ENCODE results near the gene LSP1.

LSP1 gene

GRCh38 chr11:1860108-1860507 is 7.2 kb downstream of the LSP1 start:
- no peak overlapping the region for H3K27ac Mint-ChIP-seq
- H3K4me1 Mint-ChIP-seq, result peaks cover 53% of the 10 kb centered on the region
- DNase-seq (no peak), ATAC-seq (no peak)
- H3K4me3 Mint-ChIP-seq, result no peak overlapping the region
- H3K27me3 Mint-ChIP-seq, result no peaks in the 10 kb centered on the region
- no peaks in the 10 kb centered on the region for H3K9me3 Mint-ChIP-seq

- Mint-ChIP-seq H3K27ac (no peak overlapping the region), H3K4me3 (no peak overlapping the region), H3K27me3 (no peaks in the 10 kb centered on the region), H3K9me3 (no peaks in the 10 kb centered on the region), H3K4me1 (peaks cover 55% of the 10 kb centered on the region)
- DNase-seq (no peak), ATAC-seq (no peak)
These were observed 8.8 kb downstream of the LSP1 start for GRCh38 chr11:1861435-1862411.

GRCh38 chr11:1862588-1863351 is 9.9 kb downstream of the LSP1 start:
- Mint-ChIP-seq H3K4me1 (peaks cover 56% of the 10 kb centered on the region), H3K4me3 (no peak overlapping the region), H3K9me3 (no peaks in the 10 kb centered on the region), H3K27ac (no peak overlapping the region), H3K27me3 (no peaks in the 10 kb centered on the region)
- no peak for DNase-seq
- no peak for ATAC-seq

- DNase-seq (no peak), ATAC-seq (no peak)
- peak overlapping the region in 1 of 2 donors; percentile 4 for H3K27ac Mint-ChIP-seq
- H3K27me3 Mint-ChIP-seq, result no peaks in the 10 kb centered on the region
- peaks cover 56% of the 10 kb centered on the region for H3K4me1 Mint-ChIP-seq
- H3K9me3 Mint-ChIP-seq, result no peaks in the 10 kb centered on the region
- H3K4me3 Mint-ChIP-seq, result no peak overlapping the region
These were observed 10.7 kb downstream of the LSP1 start for GRCh38 chr11:1863352-1864216.

- Mint-ChIP-seq H3K4me3 (no peak overlapping the region), H3K4me1 (peaks cover 56% of the 10 kb centered on the region), H3K9me3 (no peaks in the 10 kb centered on the region), H3K27me3 (no peaks in the 10 kb centered on the region), H3K27ac (peak overlapping the region in 1 of 2 donors; percentile 4)
- DNase-seq (no peak), ATAC-seq (no peak)
These were observed 11.3 kb downstream of the LSP1 start for GRCh38 chr11:1864231-1864630.

GRCh38 chr11:1864831-1865665 is 12.2 kb downstream of the LSP1 start:
- Mint-ChIP-seq H3K4me1 (peaks cover 61% of the 10 kb centered on the region), H3K9me3 (no peaks in the 10 kb centered on the region), H3K27ac (peak overlapping the region in 1 of 2 donors; percentile 17), H3K4me3 (no peak overlapping the region), H3K27me3 (no peaks in the 10 kb centered on the region)
- DNase-seq (no peak), ATAC-seq (peak; percentile 21)

- no peaks in the 10 kb centered on the region for H3K9me3 Mint-ChIP-seq
- ATAC-seq, result no peak
- no peak for DNase-seq
- peaks cover 73% of the 10 kb centered on the region for H3K4me1 Mint-ChIP-seq
- no peak overlapping the region for H3K4me3 Mint-ChIP-seq
- no peak overlapping the region for H3K27ac Mint-ChIP-seq
- H3K27me3 Mint-ChIP-seq, result no peaks in the 10 kb centered on the region
These were observed 13.3 kb downstream of the LSP1 start for GRCh38 chr11:1866226-1866625.

GRCh38 chr11:1866776-1867175 is 13.9 kb downstream of the LSP1 start:
- no peak overlapping the region for H3K4me3 Mint-ChIP-seq
- H3K27ac Mint-ChIP-seq, result no peak overlapping the region
- no peaks in the 10 kb centered on the region for H3K9me3 Mint-ChIP-seq
- no peak for DNase-seq
- H3K4me1 Mint-ChIP-seq, result peaks cover 78% of the 10 kb centered on the region
- no peaks in the 10 kb centered on the region for H3K27me3 Mint-ChIP-seq
- no peak for ATAC-seq

GRCh38 chr11:1867381-1867780 is 14.5 kb downstream of the LSP1 start:
- Mint-ChIP-seq H3K4me3 (no peak overlapping the region), H3K9me3 (no peaks in the 10 kb centered on the region), H3K27ac (no peak overlapping the region), H3K27me3 (no peaks in the 10 kb centered on the region), H3K4me1 (peaks cover 84% of the 10 kb centered on the region)
- no peak for DNase-seq
- ATAC-seq, result no peak

- no peaks in the 10 kb centered on the region for H3K27me3 Mint-ChIP-seq
- H3K4me1 Mint-ChIP-seq, result peaks cover 92% of the 10 kb centered on the region
- H3K4me3 Mint-ChIP-seq, result no peak overlapping the region
- no peak overlapping the region for H3K27ac Mint-ChIP-seq
- ATAC-seq (no peak), DNase-seq (no peak)
- H3K9me3 Mint-ChIP-seq, result no peaks in the 10 kb centered on the region
These were observed 15.3 kb downstream of the LSP1 start for GRCh38 chr11:1868056-1868635.

- Mint-ChIP-seq H3K4me3 (peak overlapping the region; percentile 49 to 54), H3K27ac (no peak overlapping the region), H3K9me3 (no peaks in the 10 kb centered on the region), H3K27me3 (no peaks in the 10 kb centered on the region), H3K4me1 (peaks cover 97% of the 10 kb centered on the region)
- DNase-seq (no peak), ATAC-seq (no peak)
These were observed 15.9 kb downstream of the LSP1 start for GRCh38 chr11:1868636-1869291.

GRCh38 chr11:1869427-1870325 is 16.8 kb downstream of the LSP1 start:
- peak overlapping the region; percentile 54 for H3K4me3 Mint-ChIP-seq
- ATAC-seq (no peak), DNase-seq (no peak)
- H3K27ac Mint-ChIP-seq, result peak overlapping the region in 1 of 2 donors; percentile 91
- peaks cover 90% of the 10 kb centered on the region for H3K4me1 Mint-ChIP-seq
- no peaks in the 10 kb centered on the region for H3K9me3 Mint-ChIP-seq
- H3K27me3 Mint-ChIP-seq, result no peaks in the 10 kb centered on the region

GRCh38 chr11:1870326-1870696 is 17.4 kb downstream of the LSP1 start:
- Mint-ChIP-seq H3K4me1 (peaks cover 89% of the 10 kb centered on the region), H3K4me3 (peak overlapping the region; percentile 30 to 54), H3K27ac (peak overlapping the region in 1 of 2 donors; percentile 22), H3K9me3 (no peaks in the 10 kb centered on the region), H3K27me3 (no peaks in the 10 kb centered on the region)
- ATAC-seq (no peak), DNase-seq (no peak)

Data from stimulated activated naive CD8-positive, alpha-beta T cell treated with anti-CD3 and anti-CD28 coated beads, Interleukin-15, amount 100 ng/mL, for 72 hours (primary cell).